B cell (primary cell): ENCODE results near the gene COA8. TPM values are rescaled to one million over a fixed set of nuclear protein-coding genes. Genes with fewer than 3 reads are reported as not detected.

Experiments used
- ATAC-seq: fragments of 200-7000 bp; cut with Tn5 transposase; one replicate; pipeline ENCODE4 v1.10.0; 2021; ENCODE audit warnings: low read depth, mild to moderate bottlenecking, moderate number of reproducible peaks, moderate library complexity
- CTCF ChIA-PET: fragments of 350-600 bp; sonication (Branson Sonifier 250); formaldehyde crosslinking; loops from one replicate; lab custom pipeline; 2021; ENCODE audit warnings: antibody characterized with exemption, inconsistent platforms; lab: Charles Lee
- POLR2A ChIA-PET: fragments of 350-600 bp; sonication (Branson Sonifier 250); formaldehyde crosslinking; loops from one replicate; lab custom pipeline; 2021; ENCODE audit warnings: antibody characterized with exemption; lab: Charles Lee
- DNase-seq: peaks from one replicate; pipeline ENCODE4 v3.0.0; 2013
- H2AFZ ChIP-seq: 2 replicates; pipeline ENCODE4 v1.6.1; 2012; ENCODE audit warnings: mild to moderate bottlenecking, low read depth, low read length; ENCODE audit not compliant: insufficient read depth, poor library complexity, severe bottlenecking
- H3K27ac ChIP-seq, 2 donors: 1 replicate in 1 of 2; 2 replicates in 1 of 2; pipeline ENCODE4 v1.5.1; 2012 to 2013; ENCODE audit warnings: low read length in 2 of 2, mild to moderate bottlenecking in 2 of 2, moderate library complexity in 1 of 2
- H3K27me3 ChIP-seq, 4 experiments: fragments of 200-600 bp in 1 of 4; sonication (generic) in 1 of 4; replicated peaks in 1 of 4; 1 replicate in 2 of 4; 2 replicates in 2 of 4; pipeline versions ENCODE4 v1.6.1 to v1.7.0; 2013 to 2016; ENCODE audit warnings: low read length in 3 of 4, mild to moderate bottlenecking in 2 of 4, mixed read lengths in 1 of 4, moderate library complexity in 1 of 4; ENCODE audit not compliant: insufficient read depth in 4 of 4, control insufficient read depth in 3 of 4; ENCODE audit errors: control extremely low read depth in 1 of 4
- H3K36me3 ChIP-seq, 2 experiments: replicated peaks in 1 of 2; 1 replicate in 1 of 2; 2 replicates in 1 of 2; pipeline versions ENCODE4 v1.6.1 to v1.7.1; 2013; ENCODE audit warnings: low read length in 1 of 2; ENCODE audit not compliant: insufficient read depth in 2 of 2, control insufficient read depth in 1 of 2; ENCODE audit errors: control extremely low read depth in 1 of 2, extremely low read depth in 1 of 2
- H3K4me1 ChIP-seq, 2 donors: fragments of 200-600 bp in 1 of 2; sonication (generic) in 1 of 2; 1 replicate in 1 of 2; 2 replicates in 1 of 2; pipeline versions ENCODE4 v1.5.1 to v1.6.1; 2013 to 2017; ENCODE audit warnings: low read length in 2 of 2; ENCODE audit not compliant: control insufficient read depth in 2 of 2, insufficient read depth in 2 of 2
- H3K4me2 ChIP-seq: replicated peaks from 2 replicates; pipeline ENCODE3; 2012; ENCODE audit warnings: mild to moderate bottlenecking, low read depth, low read length; ENCODE audit not compliant: poor library complexity, severe bottlenecking
- H3K4me3 ChIP-seq, 5 experiments: fragments of 200-600 bp in 1 of 5; sonication (generic) in 1 of 5; 1 replicate in 3 of 5; 2 replicates in 2 of 5; pipeline versions ENCODE4 v1.5.1 to v1.7.0; 2011 to 2016; ENCODE audit warnings: low read length in 4 of 5, mild to moderate bottlenecking in 4 of 5, low read depth in 2 of 5, control low read depth in 1 of 5, moderate library complexity in 1 of 5; ENCODE audit not compliant: insufficient read depth in 1 of 5; ENCODE audit errors: control extremely low read depth in 1 of 5, extremely low read depth in 1 of 5
- H3K79me2 ChIP-seq: fragments of 200-600 bp; sonication (generic); one replicate; pipeline ENCODE4 v1.6.0; 2016; ENCODE audit warnings: low read length; ENCODE audit not compliant: control insufficient read depth, insufficient read depth
- H3K9ac ChIP-seq: fragments of 200-600 bp; sonication (generic); 2 replicates; pipeline ENCODE4 v1.6.1; 2017; ENCODE audit warnings: mild to moderate bottlenecking, low read length, moderate library complexity
- H3K9me3 ChIP-seq, 3 donors: one replicate each; pipeline versions ENCODE4 v1.6.1 to v1.7.1; 2013; ENCODE audit warnings: low read length in 2 of 3; ENCODE audit not compliant: control insufficient read depth in 2 of 3, insufficient read depth in 1 of 3; ENCODE audit errors: control extremely low read depth in 1 of 3
- H4K20me1 ChIP-seq: 2 replicates; pipeline ENCODE4 v1.6.0; 2012; ENCODE audit warnings: mild to moderate bottlenecking, low read length; ENCODE audit not compliant: insufficient read depth, control insufficient read depth, poor library complexity, severe bottlenecking
- H3K27ac Mint-ChIP-seq: one replicate; pipeline ENCODE4 v1.8.0; 2021; ENCODE audit warnings: mixed read lengths
- H3K27me3 Mint-ChIP-seq: one replicate; pipeline ENCODE4 v1.8.0; 2021; ENCODE audit warnings: mixed read lengths
- H3K4me1 Mint-ChIP-seq: one replicate; pipeline ENCODE4 v1.8.0; 2021; ENCODE audit warnings: mixed read lengths
- H3K4me3 Mint-ChIP-seq: one replicate; pipeline ENCODE4 v1.8.0; 2021; ENCODE audit warnings: mixed read lengths
- H3K9me3 Mint-ChIP-seq: one replicate; pipeline ENCODE4 v1.8.0; 2022; ENCODE audit warnings: mixed read lengths; ENCODE audit not compliant: insufficient read depth
- EZH2 ChIP-seq: IDR thresholded peaks from 2 replicates; pipeline ENCODE4 v1.6.1; 2012; ENCODE audit warnings: borderline replicate concordance, low read depth, mild to moderate bottlenecking, moderate library complexity, low read length; ENCODE audit not compliant: insufficient read depth, poor library complexity, severe bottlenecking
- WGBS: methylation state at CpG from one replicate; pipeline ENCODE4 v1.1.5; 2013; ENCODE audit warnings: missing lambda C conversion rate; ENCODE audit not compliant: insufficient coverage; 5-methylcytosine and 5-hydroxymethylcytosine counted together
- intact Hi-C: fragments of 100-400 bp; cut with micrococcal nuclease; formaldehyde crosslinking; loops from one replicate; pipeline ENCODE4 v1.10.0; 2022
- polyA plus RNA-seq: library from polyadenylated mRNA; depleted of rRNA; stranded (reverse); fragments of >200 nt; gene quantifications from 2 replicates; pipeline ENCODE4 v1.2.3, GENCODE V29; 2012
- total RNA-seq, 2 donors: library from RNA; stranded (reverse); fragments of 120-200 nt in 1 of 2; gene quantifications; 1 replicate in 1 of 2; 2 replicates in 1 of 2; pipeline versions ENCODE4 v1.2.3 to v1.2.4, GENCODE V29; 2013 to 2022
- TF ChIP-seq, protein P1 (sequence below): fragments of 200-600 bp; IDR thresholded peaks from one replicate; pipeline ENCODE4 v1.8.0; 2022; ENCODE audit warnings: antibody characterized with exemption, mild to moderate bottlenecking

Gene COA8
- total and polyA plus RNA-seq, 2 donors (not counting 1 experiment from before 2014, with no cell fraction given) = 7.5 to 24.9 TPM

- Histone ChIP-seq H3K79me2 (peaks cover 63% of the 10 kb centered on the region), H3K4me1 (peaks cover 33 to 39% of the 10 kb centered on the region in 2 donors), H3K9me3 (no peaks in the 10 kb centered on the region), H3K27ac (peak overlapping the region; percentile 57 to 83), H3K4me3 (peak overlapping the region; percentile 66 to 86 (median 75)), H3K36me3 (no peaks in the 10 kb centered on the region), H3K4me2 (peak overlapping the region; percentile 99), H3K9ac (peak overlapping the region; percentile 90), H3K27me3 (no peaks in the 10 kb centered on the region), H4K20me1 (peaks cover 41% of the 10 kb centered on the region), H2AFZ (peak overlapping the region; percentile 92)
- H3K27me3 Mint-ChIP-seq = no peaks in the 10 kb centered on the region
- peaks cover 54% of the 10 kb centered on the region for H3K4me1 Mint-ChIP-seq
- under 1% methylated on average over 70 of the region's 71 CpGs for WGBS
- H3K27ac Mint-ChIP-seq = peak overlapping the region; percentile 95
- POLR2A ChIA-PET = interaction anchor here (0.8 kb wide), 1 partner anchor 109 kb away, joined by 5 read pairs; no protein-coding TSS in a partner anchor
- no peaks in the 10 kb centered on the region for H3K9me3 Mint-ChIP-seq
- CTCF ChIA-PET = no interaction called here
- ATAC-seq (peak; percentile 25), DNase-seq (no peak)
- peak overlapping the region; percentile 88 for H3K4me3 Mint-ChIP-seq
- intact Hi-C loops = loop anchor here (1.0 to 5.0 kb wide), 5 partner anchors 50 to 242 kb away; partner anchors contain the start of genes BAG5, COA8, MARK3 and XRCC3
- TF ChIP-seq EZH2 = no peak
- TF ChIP-seq, protein P1, sequence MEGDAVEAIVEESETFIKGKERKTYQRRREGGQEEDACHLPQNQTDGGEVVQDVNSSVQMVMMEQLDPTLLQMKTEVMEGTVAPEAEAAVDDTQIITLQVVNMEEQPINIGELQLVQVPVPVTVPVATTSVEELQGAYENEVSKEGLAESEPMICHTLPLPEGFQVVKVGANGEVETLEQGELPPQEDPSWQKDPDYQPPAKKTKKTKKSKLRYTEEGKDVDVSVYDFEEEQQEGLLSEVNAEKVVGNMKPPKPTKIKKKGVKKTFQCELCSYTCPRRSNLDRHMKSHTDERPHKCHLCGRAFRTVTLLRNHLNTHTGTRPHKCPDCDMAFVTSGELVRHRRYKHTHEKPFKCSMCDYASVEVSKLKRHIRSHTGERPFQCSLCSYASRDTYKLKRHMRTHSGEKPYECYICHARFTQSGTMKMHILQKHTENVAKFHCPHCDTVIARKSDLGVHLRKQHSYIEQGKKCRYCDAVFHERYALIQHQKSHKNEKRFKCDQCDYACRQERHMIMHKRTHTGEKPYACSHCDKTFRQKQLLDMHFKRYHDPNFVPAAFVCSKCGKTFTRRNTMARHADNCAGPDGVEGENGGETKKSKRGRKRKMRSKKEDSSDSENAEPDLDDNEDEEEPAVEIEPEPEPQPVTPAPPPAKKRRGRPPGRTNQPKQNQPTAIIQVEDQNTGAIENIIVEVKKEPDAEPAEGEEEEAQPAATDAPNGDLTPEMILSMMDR = no peak
Measured at GRCh38 chr14:103629503-103630121, 66.9 kb downstream of the COA8 start.

- Mint-ChIP-seq H3K4me3 (peak overlapping the region; percentile 86), H3K9me3 (no peaks in the 10 kb centered on the region), H3K4me1 (peaks cover 54% of the 10 kb centered on the region), H3K27ac (no peak overlapping the region), H3K27me3 (no peaks in the 10 kb centered on the region)
- H3K4me1 ChIP-seq = peaks cover 28 to 36% of the 10 kb centered on the region in 2 donors
- no peak for DNase-seq
- no peak overlapping the region for H2AFZ ChIP-seq
- peak overlapping the region; percentile 90 for H3K9ac ChIP-seq
- intact Hi-C loops = no loop called here
- ChIA-PET CTCF (no interaction called here), POLR2A (interaction anchor here (0.7 kb wide), 1 partner anchor 46 kb away, joined by 3 read pairs; no protein-coding TSS in a partner anchor)
- H4K20me1 ChIP-seq = peaks cover 46% of the 10 kb centered on the region
- H3K27ac ChIP-seq = no peak overlapping the region
- no peak for ATAC-seq
- no peaks in the 10 kb centered on the region for H3K36me3 ChIP-seq
- no peaks in the 10 kb centered on the region for H3K27me3 ChIP-seq
- TF ChIP-seq, protein P1 = no peak
- TF ChIP-seq EZH2 = no peak
- peak overlapping the region in 3 of 5 experiments; percentile 75 to 86 (median 85) for H3K4me3 ChIP-seq
- peaks cover 72% of the 10 kb centered on the region for H3K79me2 ChIP-seq
- peak overlapping the region; percentile 99 for H3K4me2 ChIP-seq
- H3K9me3 ChIP-seq = no peaks in the 10 kb centered on the region
- WGBS = 100% methylated on average over 1 of the region's 5 CpGs
Measured at GRCh38 chr14:103630364-103631108, 67.8 kb downstream of the COA8 start.
